Neural crest cell (in vitro differentiated cells): Measurements from ENCODE around the gene LHB. TPM values are rescaled to one million over a fixed set of nuclear protein-coding genes. Genes with fewer than 3 reads are reported as not detected.

Experiments
- DNase-seq: peaks from one replicate; pipeline ENCODE4 v3.0.0; 2021; ENCODE audit warnings: low read depth, mixed read lengths, low spot score
- H3K27ac Mint-ChIP-seq: one replicate; pipeline ENCODE4 v1.8.0; 2021; ENCODE audit warnings: mild to moderate bottlenecking, mixed read lengths; ENCODE audit not compliant: unreplicated experiment
- H3K27me3 Mint-ChIP-seq: 2 replicates; pipeline ENCODE4 v1.8.0; 2021; ENCODE audit warnings: low read depth, mild to moderate bottlenecking, mixed read lengths
- H3K36me3 Mint-ChIP-seq: 2 replicates; pipeline ENCODE4 v1.8.0; 2021; ENCODE audit warnings: low read depth, mild to moderate bottlenecking, mixed read lengths
- H3K4me1 Mint-ChIP-seq: 2 replicates; pipeline ENCODE4 v1.8.0; 2021; ENCODE audit warnings: mixed read lengths
- H3K4me3 Mint-ChIP-seq: one replicate; pipeline ENCODE4 v1.8.0; 2021; ENCODE audit warnings: mild to moderate bottlenecking, mixed read lengths
- H3K9me3 Mint-ChIP-seq: 2 replicates; pipeline ENCODE4 v1.8.0; 2021; ENCODE audit warnings: mixed read lengths
- microRNA-seq: library from miRNA; unstranded; fragments of <30 nt; microRNA quantifications from one replicate; pipeline ENCODE4, GENCODE V29; 2020
- total RNA-seq: library from RNA; stranded (reverse); gene quantifications from 2 replicates; pipeline ENCODE4 v1.2.1, GENCODE V29; 2021
- TF ChIP-seq, protein P1 (sequence below): fragments of 200-600 bp; sonication (generic); conservative IDR thresholded peaks from 2 replicates; pipeline ENCODE4 v1.5.0; 2021; ENCODE audit warnings: antibody characterized with exemption, mild to moderate bottlenecking

The LHB gene
- total RNA-seq, 1 donor from 2014 or later: not detected

DNA sequence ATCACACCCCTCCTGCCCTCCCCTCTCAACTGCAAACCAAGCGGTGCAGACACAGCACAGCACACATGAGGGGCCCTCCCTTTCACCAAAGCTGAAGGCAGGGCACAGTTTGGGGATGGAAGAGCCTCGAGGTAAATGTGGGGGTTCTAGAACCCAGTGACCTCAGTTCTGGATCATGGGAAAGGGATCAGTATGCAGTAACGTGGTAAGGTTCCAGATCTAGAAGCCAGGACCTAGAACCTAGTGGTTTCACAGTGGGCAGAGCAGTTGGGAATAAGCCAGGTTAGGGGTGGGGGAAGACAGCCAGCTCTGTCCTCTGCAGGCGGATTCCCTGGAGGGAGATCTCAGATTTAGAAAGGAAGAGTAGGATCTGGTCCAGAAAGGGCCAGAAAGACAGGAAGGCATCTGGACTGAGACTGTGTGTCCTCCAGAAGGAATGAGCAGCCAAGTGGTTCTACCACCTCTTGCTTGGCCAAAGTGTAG lies 48.7 kb downstream of the LHB start:
- Mint-ChIP-seq H3K4me1 (peaks cover 44% of the 10 kb centered on the region), H3K4me3 (peak overlapping the region; percentile 99), H3K9me3 (no peaks in the 10 kb centered on the region), H3K36me3 (peaks cover 22% of the 10 kb centered on the region), H3K27ac (no peak overlapping the region), H3K27me3 (peaks cover 21% of the 10 kb centered on the region)
- no peak for DNase-seq
- TF ChIP-seq, protein P1, sequence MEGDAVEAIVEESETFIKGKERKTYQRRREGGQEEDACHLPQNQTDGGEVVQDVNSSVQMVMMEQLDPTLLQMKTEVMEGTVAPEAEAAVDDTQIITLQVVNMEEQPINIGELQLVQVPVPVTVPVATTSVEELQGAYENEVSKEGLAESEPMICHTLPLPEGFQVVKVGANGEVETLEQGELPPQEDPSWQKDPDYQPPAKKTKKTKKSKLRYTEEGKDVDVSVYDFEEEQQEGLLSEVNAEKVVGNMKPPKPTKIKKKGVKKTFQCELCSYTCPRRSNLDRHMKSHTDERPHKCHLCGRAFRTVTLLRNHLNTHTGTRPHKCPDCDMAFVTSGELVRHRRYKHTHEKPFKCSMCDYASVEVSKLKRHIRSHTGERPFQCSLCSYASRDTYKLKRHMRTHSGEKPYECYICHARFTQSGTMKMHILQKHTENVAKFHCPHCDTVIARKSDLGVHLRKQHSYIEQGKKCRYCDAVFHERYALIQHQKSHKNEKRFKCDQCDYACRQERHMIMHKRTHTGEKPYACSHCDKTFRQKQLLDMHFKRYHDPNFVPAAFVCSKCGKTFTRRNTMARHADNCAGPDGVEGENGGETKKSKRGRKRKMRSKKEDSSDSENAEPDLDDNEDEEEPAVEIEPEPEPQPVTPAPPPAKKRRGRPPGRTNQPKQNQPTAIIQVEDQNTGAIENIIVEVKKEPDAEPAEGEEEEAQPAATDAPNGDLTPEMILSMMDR: no peak

DNA sequence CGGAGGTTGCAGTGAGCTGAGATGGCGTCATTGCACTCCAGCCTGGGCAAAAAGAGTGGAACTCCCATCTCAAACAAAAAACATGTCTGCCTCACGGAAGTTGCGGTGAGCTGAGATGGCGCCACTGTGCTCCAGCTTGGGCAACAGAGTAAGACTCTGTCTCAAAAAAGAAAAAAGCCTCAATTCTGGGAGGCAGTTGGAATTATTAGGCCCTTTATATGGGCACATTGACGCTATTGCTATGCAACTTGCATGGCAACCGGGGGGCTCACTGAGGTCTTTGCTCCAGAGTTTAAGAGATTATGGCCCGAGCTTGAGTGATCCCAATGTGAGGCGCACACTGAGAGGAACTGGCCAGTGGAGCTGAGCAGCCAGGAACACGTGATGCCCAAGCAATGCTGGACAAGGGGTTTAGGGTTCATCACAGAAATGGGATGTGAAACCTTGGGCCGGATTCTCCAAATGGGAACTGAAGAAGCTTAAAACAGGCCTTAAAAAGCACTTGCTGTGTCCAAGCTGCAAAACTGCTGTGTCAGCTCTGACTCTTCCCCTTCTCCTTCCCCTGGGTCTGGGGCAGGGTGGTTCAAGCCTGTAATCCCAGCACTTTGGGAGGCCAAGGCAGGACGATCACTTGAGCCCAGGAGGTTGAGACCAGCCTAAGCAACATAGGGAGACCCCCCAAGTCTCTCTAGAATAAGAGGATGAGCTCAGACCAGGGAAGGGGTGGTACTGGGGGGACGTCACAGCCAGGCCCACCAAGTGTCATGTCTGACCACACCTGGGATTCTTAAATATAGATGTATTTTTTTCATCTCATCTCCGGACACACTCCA lies 49.3 kb downstream of the LHB start:
- Mint-ChIP-seq H3K4me3 (peak overlapping the region; percentile 99), H3K36me3 (peaks cover 18% of the 10 kb centered on the region), H3K27me3 (peaks cover 21% of the 10 kb centered on the region), H3K9me3 (no peaks in the 10 kb centered on the region), H3K27ac (peak overlapping the region; percentile 84), H3K4me1 (peaks cover 50% of the 10 kb centered on the region)
- DNase-seq: no peak
- TF ChIP-seq, protein P1: no peak

DNA sequence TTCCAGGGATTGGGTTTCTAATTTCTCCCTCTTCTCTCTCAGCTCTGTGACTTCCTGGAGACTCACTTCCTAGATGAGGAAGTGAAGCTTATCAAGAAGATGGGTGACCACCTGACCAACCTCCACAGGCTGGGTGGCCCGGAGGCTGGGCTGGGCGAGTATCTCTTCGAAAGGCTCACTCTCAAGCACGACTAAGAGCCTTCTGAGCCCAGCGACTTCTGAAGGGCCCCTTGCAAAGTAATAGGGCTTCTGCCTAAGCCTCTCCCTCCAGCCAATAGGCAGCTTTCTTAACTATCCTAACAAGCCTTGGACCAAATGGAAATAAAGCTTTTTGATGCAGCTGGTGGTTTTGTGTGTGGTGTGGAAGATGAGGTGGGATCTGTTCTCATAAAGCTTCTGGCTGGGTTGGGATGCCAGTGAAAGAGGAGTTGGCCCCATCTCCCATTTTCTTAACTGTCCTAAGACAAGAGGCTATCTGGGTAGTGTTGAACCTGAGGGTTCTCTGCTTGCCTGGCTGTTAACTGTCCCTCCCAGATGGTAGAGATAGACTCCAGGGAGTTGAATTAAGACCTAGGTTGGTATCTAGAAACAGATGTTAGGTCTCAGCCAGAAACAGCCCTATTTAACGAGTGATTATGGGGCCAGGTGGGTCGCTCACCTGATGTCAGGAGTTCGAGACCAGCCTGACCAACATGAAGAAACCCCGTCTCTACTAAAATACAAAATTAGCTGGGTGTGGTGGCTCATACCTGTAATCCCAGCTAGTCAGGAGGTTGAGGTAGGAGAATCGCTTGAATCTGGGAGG lies 50.1 kb downstream of the LHB start:
- Mint-ChIP-seq H3K4me1 (peaks cover 57% of the 10 kb centered on the region), H3K27ac (peak overlapping the region; percentile 99), H3K27me3 (peaks cover 21% of the 10 kb centered on the region), H3K4me3 (peak overlapping the region; percentile 99), H3K36me3 (peaks cover 18% of the 10 kb centered on the region), H3K9me3 (no peaks in the 10 kb centered on the region)
- DNase-seq: no peak
- TF ChIP-seq, protein P1: no peak

Small RNA genes within 50 kb of the gene (microRNA-seq; reads per million reads assigned to microRNA genes)
- not detected for gene MIR6798

Other genes starting within 250 kb of the LHB start
- 40.3 and 40.4 TPM in 2 replicates for gene BCAT2, start 206.1 kb downstream of the LHB start, total RNA-seq
- 4.2 and 6.6 TPM in 2 replicates for gene HSD17B14, start 180.6 kb downstream of the LHB start, total RNA-seq
- gene PLEKHA4, start 148.5 kb downstream of the LHB start, total RNA-seq: 38.1 and 41.8 TPM in 2 replicates
- gene PPP1R15A, start 144.7 kb downstream of the LHB start, total RNA-seq: 27.5 and 27.8 TPM in 2 replicates
- gene TULP2, start 118.3 kb downstream of the LHB start, total RNA-seq: not detected in 2 replicates
- gene NUCB1, start 116.8 kb downstream of the LHB start, total RNA-seq: 102 and 108 TPM in 2 replicates
- 0.47 and 0.82 TPM in 2 replicates for gene DHDH, start 83.4 kb downstream of the LHB start, total RNA-seq
- 150 and 171 TPM in 2 replicates for gene BAX, start 62.2 kb downstream of the LHB start, total RNA-seq
- 908 and 1,003 TPM in 2 replicates for gene FTL, start 51.8 kb downstream of the LHB start, total RNA-seq
- 53.2 and 56.2 TPM in 2 replicates for gene GYS1, start 23.8 kb downstream of the LHB start, total RNA-seq
- gene RUVBL2, start 23.2 kb downstream of the LHB start, total RNA-seq: 118 and 125 TPM in 2 replicates
- not detected in 2 replicates for gene CGB3, start 7.2 kb upstream of the LHB start, total RNA-seq
- not detected in 2 replicates for gene CGB2, start 14.8 kb upstream of the LHB start, total RNA-seq
- gene CGB1, start 19.8 kb upstream of the LHB start, total RNA-seq: not detected in 2 replicates
- not detected in 2 replicates for gene CGB5, start 26.8 kb upstream of the LHB start, total RNA-seq
- not detected in 2 replicates for gene CGB8, start 32.0 kb upstream of the LHB start, total RNA-seq
- not detected in 2 replicates for gene CGB7, start 40.7 kb upstream of the LHB start, total RNA-seq
- not detected in 2 replicates for gene NTF4, start 47.7 kb upstream of the LHB start, total RNA-seq
- not detected in 2 replicates for gene KCNA7, start 55.6 kb upstream of the LHB start, total RNA-seq
- gene SNRNP70, start 68.4 kb upstream of the LHB start, total RNA-seq: 291 and 303 TPM in 2 replicates
- gene LIN7B, start 97.3 kb upstream of the LHB start, total RNA-seq: 5.4 and 7.5 TPM in 2 replicates
- 1.0 and 1.3 TPM in 2 replicates for gene C19orf73, start 102.1 kb upstream of the LHB start, total RNA-seq
- 21.7 and 22.7 TPM in 2 replicates for gene PPFIA3, start 102.5 kb upstream of the LHB start, total RNA-seq
- 0.84 and 1.6 TPM in 2 replicates for gene HRC, start 138.3 kb upstream of the LHB start, total RNA-seq
- gene TRPM4, start 140.7 kb upstream of the LHB start, total RNA-seq: 8.1 and 9.6 TPM in 2 replicates